Stimulated activated CD4-positive, alpha-beta T cell treated with anti-CD3 and anti-CD28 coated beads, Interleukin-15, amount 100 ng/mL, for 48 hours (primary cell): ENCODE data around the gene MGAT5.

Experiments
- DNase-seq, 2 donors: peaks; one replicate each; pipeline ENCODE4 v3.0.0-alpha.2; 2020; ENCODE audit warnings: low read depth in 2 of 2

MGAT5 gene

DNA sequence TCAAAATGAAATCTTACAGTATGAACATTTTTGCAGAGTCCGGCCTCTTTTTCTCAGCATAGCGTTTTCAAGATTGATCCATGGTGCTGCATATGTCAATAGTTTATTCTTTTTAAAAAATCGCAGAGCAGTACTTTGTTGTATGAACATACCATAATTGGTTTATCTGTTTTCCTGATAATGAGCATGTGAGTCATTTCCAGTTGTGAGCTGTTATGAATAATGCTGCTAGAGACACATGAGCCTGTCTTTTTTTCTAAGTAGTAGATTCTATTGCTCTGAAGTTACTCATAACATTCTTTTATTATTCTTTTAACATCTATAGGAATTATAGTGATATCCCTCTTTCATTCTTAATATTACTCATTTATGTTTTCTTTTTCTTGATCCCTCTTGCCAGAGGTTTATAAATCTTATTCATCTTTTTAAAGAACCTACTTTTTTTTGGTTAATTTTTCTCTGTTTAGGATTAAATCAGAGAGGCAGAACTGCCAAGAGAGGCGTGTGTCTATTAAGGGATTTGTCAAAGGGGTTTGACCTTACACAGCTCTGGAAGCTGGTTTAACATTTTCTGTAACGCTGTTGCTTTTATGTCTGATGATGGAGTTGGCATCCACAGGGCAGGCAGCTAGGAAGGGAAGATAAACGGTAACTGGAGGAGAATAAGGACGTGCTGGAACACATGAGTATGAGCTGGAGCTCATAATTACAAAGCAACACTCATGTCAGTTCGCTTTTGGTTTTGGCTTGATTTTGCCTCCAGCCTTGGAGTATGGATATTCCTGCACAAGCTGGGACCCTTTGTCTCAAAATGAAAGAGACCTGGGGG lies 47.4 kb downstream of the MGAT5 start:
- DNase-seq: no peak

- no peak for DNase-seq
Measured at GRCh38 chr2:134301928-134302260, 48.0 kb downstream of the MGAT5 start.

DNA sequence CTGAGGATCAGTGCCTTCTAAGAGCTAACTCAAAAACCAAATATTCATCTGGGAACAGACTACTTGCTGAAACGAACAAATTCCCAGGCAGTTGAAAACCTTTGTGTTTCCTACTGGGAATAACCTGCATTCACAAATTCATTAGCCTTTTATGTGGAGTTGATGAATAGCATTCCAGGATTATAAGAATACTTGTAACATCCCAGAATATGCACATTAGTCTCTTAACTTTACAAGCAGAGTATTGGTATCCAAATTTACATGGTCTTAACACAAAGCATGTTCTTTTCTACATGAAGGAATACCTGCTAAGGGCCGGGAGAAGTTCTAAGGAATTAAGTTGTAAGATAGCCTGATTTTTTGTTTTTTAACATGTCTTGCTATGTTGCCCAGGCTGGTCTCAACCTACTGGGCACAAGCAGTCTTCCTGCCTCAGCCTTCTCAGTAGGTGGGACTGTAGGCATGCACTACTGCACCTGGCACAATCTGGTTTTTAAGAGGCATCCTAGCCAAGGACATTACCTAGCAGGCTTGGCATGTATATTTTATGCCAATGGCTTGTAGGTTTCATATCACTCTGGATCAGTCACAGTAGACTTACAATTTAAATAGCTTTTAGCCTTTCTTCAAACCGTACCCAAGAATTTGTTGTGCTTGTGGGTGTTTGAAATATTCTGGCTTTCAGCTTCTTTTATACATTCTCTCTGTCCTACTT lies 50.7 kb downstream of the MGAT5 start:
- no peak for DNase-seq

GRCh38 chr2:134305109-134305491 lies 51.2 kb downstream of the MGAT5 start:
- DNase-seq: no peak

- no peak for DNase-seq
Measured at GRCh38 chr2:134306521-134306920, 52.6 kb downstream of the MGAT5 start.

DNA sequence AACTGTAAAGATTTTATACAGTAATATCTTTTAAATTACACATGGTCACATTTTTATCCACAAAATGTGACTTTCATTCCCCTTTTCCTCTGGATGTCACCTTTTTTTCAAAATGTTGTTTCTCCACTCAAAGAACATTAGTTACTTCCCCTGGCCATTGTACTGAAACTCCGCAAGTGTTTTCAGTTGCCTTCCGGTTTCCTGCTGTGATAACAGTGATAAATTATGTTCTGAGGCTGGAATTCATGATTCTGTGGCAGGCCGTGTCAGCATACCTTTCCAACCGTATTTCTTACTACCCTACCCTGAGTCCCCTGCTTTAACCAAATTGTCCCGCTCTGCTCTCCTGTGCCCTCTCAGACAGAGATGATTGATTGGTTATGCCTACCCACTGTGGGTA lies 53.5 kb downstream of the MGAT5 start:
- no peak for DNase-seq

- no peak for DNase-seq
Measured at GRCh38 chr2:134308474-134309385, 54.9 kb downstream of the MGAT5 start.

DNA sequence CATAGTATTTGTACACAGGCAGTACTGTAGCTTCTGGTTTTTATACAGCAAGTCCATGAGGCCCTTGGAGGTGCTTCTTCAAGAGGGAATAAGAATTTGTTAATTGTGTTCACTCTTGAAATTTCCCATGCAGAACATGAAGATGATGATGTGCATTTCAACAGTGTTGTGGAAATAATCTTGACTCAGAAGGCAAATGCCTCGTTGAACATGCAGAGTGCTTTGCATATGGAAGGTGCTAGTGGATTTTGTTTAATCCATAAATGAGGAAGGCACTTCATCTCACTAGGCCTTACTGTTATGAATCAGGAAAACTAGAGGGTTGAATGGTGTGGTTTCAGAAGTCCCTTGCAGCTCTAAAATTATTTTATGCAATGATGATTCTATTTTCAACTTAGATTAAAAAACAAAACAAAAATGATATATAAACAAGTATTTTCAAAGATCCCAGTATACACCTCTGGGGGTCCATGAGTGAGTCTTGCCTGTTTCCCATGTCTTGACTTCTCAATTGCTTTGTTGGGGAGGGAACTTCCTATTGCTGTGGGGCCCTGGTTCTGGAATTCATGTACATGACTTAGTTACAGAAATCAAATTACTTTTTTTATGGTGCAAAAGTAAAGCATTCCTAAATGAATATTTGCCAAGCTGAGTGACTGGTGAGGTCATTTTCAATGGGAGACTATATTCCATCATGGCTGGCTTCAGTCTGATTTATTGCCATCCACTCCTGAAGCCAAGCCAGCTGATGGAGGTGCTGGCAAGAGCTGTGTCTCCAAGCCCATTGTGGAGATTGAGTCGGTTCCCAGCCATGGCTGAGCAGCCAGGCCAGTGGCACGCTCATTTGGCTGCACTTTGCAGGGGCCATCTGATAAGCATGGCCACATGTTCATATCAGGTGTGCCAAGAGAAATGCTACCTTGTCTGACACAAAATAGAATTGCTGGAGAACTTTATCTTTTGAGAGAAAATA lies 56.5 kb downstream of the MGAT5 start:
- DNase-seq: no peak

GRCh38 chr2:134312482-134312881 lies 58.6 kb downstream of the MGAT5 start:
- no peak for DNase-seq

- no peak for DNase-seq
Measured at GRCh38 chr2:134314202-134314601, 60.3 kb downstream of the MGAT5 start.

GRCh38 chr2:134314681-134315368 lies 61.0 kb downstream of the MGAT5 start:
- no peak for DNase-seq

- no peak for DNase-seq
Measured at GRCh38 chr2:134315471-134315870, 61.6 kb downstream of the MGAT5 start.

GRCh38 chr2:134319596-134320254 lies 65.9 kb downstream of the MGAT5 start:
- no peak for DNase-seq

DNA sequence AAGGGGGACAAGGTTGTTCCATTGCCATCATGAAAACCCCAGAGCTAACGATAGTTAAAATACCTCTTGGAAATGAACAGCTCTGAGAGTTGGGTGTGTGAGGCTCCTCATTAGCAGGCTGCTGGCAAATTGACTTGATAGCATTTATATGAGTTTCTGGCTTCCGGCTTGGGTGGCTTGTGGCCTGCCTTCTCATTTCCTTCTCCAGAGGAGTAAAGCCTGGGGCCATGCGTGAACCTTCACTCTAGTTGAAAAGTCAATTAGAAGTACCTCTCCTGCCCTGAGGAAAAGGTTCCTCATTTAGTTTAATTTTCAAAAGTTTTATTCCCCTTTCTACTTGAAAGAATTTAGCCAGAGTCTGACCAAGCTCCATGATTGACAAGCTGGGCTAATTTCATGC lies 67.1 kb downstream of the MGAT5 start:
- no peak for DNase-seq

DNA sequence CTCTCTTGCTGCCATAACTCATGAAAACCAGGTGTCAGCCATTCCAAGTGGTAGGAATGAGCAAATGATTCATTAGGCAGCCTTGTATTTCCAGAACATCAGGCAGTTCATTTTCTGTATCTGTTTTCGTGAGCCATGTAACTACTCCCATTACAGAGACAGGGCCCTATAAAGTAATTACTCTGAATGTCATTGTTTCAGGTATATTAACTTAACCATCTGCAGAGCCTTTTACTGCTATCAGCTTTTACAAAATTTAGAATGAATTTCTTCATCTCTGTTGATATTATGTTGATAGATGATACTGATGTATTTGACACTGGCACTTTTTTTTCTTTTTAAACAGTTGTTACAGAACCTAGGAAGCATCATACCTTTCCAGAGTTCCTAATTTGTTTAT lies 69.9 kb downstream of the MGAT5 start:
- DNase-seq: no peak

DNA sequence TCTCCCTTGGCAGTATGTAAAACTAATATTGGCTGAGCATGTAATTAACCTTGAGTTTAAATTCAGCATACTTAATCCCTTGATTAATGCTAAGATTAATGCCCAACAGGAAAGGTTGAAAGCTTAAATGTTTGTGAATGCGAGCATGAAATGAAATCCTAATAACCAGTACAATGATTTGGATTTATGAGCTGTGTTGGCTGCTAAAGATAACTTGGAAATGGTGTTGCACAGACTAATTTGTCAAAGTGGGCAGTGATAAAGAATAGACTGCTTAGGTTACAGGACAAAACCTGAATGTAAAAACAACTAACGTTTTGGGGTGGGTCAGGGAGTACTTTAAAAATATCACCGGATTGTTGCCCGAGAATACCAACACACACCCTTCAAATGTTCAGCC lies 70.6 kb downstream of the MGAT5 start:
- DNase-seq: no peak

GRCh38 chr2:134324947-134325346 lies 71.1 kb downstream of the MGAT5 start:
- DNase-seq: no peak

- DNase-seq: no peak
Measured at GRCh38 chr2:134325696-134326095, 71.8 kb downstream of the MGAT5 start.

DNA sequence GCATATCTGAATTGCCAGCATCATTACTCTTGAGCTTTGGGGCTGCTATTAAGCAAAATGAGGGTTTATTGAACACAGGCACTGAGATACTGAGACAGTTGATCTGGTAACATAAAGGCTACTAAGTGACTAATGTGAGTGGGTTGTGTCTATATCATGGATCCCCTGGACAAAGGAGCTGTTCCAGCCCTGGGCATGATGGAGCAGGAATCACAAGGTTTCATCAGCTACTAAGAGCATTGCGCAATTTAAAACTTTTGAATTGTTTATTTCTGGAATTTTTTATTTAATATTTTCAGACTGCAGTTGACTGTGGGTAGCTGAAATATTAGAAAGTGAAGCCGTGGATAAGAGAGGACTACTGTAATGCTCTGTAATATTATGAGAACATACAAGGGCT lies 73.5 kb downstream of the MGAT5 start:
- no peak for DNase-seq

DNA sequence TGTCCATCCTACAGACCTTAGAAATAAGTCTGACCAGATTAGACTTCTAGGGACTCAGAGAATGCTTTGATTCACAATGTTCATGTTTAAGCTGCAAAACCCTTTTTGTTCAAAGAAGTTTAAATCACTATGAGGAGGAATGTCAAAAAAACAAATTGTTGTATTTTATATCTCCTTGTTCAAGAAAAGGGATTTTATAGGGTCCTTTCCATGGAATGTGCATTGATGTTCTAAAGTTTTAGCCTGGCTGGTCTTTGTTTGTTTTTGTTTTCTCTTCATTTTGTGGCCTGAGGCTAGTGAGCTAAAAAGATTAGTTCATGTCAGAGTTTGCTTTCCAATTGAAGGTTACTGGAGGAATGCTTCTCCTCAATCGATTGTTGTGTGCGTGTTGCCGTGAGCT lies 77.2 kb downstream of the MGAT5 start:
- no peak for DNase-seq
